C4-2B (cell line): Measurements from ENCODE around the gene ZNF672.

ENCODE experiments used
- ZFX ChIP-seq: fragments of 450-650 bp; IDR thresholded peaks from 2 replicates; pipeline ENCODE4 v1.6.1; 2017
- TF ChIP-seq, protein P1 (sequence below): fragments of 450-650 bp; conservative IDR thresholded peaks from 2 replicates; pipeline ENCODE4 v1.5.1; 2017; ENCODE audit warnings: mild to moderate bottlenecking

DNA sequence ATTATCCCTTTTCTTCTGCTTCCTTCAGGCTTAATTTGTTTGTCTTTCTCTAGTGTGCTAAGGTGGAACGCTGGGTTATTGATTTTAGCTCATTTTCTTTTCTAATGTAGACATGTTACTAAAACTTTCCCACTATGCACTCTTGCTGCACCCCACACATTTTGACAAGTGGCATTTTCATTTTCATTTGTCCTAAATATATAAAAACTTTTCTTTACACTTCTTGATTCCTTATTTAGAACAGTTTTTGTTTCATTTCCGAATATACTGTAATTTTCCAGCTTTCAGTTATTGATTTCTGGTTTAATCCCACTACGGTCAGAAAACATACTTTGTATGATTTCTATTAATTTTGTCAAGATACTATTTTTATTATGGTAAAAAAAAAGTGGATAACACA is 37.6 kb upstream of the ZNF672 start:
- TF ChIP-seq, protein P1, sequence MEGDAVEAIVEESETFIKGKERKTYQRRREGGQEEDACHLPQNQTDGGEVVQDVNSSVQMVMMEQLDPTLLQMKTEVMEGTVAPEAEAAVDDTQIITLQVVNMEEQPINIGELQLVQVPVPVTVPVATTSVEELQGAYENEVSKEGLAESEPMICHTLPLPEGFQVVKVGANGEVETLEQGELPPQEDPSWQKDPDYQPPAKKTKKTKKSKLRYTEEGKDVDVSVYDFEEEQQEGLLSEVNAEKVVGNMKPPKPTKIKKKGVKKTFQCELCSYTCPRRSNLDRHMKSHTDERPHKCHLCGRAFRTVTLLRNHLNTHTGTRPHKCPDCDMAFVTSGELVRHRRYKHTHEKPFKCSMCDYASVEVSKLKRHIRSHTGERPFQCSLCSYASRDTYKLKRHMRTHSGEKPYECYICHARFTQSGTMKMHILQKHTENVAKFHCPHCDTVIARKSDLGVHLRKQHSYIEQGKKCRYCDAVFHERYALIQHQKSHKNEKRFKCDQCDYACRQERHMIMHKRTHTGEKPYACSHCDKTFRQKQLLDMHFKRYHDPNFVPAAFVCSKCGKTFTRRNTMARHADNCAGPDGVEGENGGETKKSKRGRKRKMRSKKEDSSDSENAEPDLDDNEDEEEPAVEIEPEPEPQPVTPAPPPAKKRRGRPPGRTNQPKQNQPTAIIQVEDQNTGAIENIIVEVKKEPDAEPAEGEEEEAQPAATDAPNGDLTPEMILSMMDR: no peak
- no peak for TF ChIP-seq ZFX
